ENCODE results near the gene MUC5B. TPM values are rescaled to one million over a fixed set of nuclear protein-coding genes. Genes with fewer than 3 reads are reported as not detected.

MUC5B gene
- total RNA-seq, 1 experiment from 2014 or later = 2.1 TPM

- no peak overlapping the region for H3K4me2 ChIP-seq
- H3K4me1 ChIP-seq (replicated peaks; ENCODE audit: insufficient read depth) = peaks cover 32% of the 10 kb centered on the region
- H4K20me1 ChIP-seq (ENCODE audit: insufficient read depth) = no peaks in the 10 kb centered on the region
- H3K27me3 ChIP-seq (ENCODE audit: insufficient read depth, low read depth) = no peaks in the 10 kb centered on the region
- H3F3A ChIP-seq (ENCODE audit: insufficient read depth, low read depth) = peaks cover 4% of the 10 kb centered on the region
- ChIA-PET CTCF (interaction anchor here (0.6 kb wide), 1 partner anchor 10 kb away, joined by 7 read pairs; no protein-coding TSS in a partner anchor), POLR2A (ENCODE audit: unreplicated experiment) (no interaction called here)
- H3K36me3 ChIP-seq (ENCODE audit: low read depth) = no peaks in the 10 kb centered on the region
- no peak overlapping the region for H2AFZ ChIP-seq
- no peak overlapping the region for H3K4me3 ChIP-seq
- intact Hi-C loops (cut with micrococcal nuclease; ENCODE audit: unreplicated experiment) = loop anchor here (10.0 kb wide), 1 partner anchor 93 kb away; no protein-coding TSS in a partner anchor
- no TSS peak for BruUV-seq (replicated peaks)
- TF ChIP-seq EZH2 (IDR thresholded peaks at IDR 0.05; ENCODE audit: low read depth) (no peak), CTCF (conservative IDR thresholded peaks at IDR 0.05) (no peak)
- no peak for DNase-seq
- H3K27ac ChIP-seq = no peak overlapping the region
- H3K9me3 ChIP-seq (ENCODE audit: insufficient read depth, low read depth) = 0 out of 2 replicates have a peak, but pooled peaks cover 4% of the 10 kb centered on the region
- H3K79me2 ChIP-seq (ENCODE audit: low read depth) = no peaks in the 10 kb centered on the region
- H3K9me2 ChIP-seq (ENCODE audit: insufficient read depth) = no peaks in the 10 kb centered on the region
Observed at GRCh38 chr11:1207401-1208143, 15.3 kb upstream of the MUC5B start.

GRCh38 chr11:1208144-1208393, 14.8 kb upstream of the MUC5B start:
- H3K4me1 ChIP-seq (replicated peaks; ENCODE audit: insufficient read depth) = peaks cover 27% of the 10 kb centered on the region
- H3K27me3 ChIP-seq (ENCODE audit: insufficient read depth, low read depth) = no peaks in the 10 kb centered on the region
- 0 out of 2 replicates have a peak, but pooled peaks cover 4% of the 10 kb centered on the region for H3K9me3 ChIP-seq (ENCODE audit: insufficient read depth, low read depth)
- H3K36me3 ChIP-seq (ENCODE audit: low read depth) = no peaks in the 10 kb centered on the region
- TF ChIP-seq EZH2 (IDR thresholded peaks at IDR 0.05; ENCODE audit: low read depth) (no peak), CTCF (conservative IDR thresholded peaks at IDR 0.05) (no peak)
- no peaks in the 10 kb centered on the region for H3K9me2 ChIP-seq (ENCODE audit: insufficient read depth)
- no peaks in the 10 kb centered on the region for H3K79me2 ChIP-seq (ENCODE audit: low read depth)
- intact Hi-C loops (cut with micrococcal nuclease; ENCODE audit: unreplicated experiment) = loop anchor here (10.0 kb wide), 1 partner anchor 93 kb away; no protein-coding TSS in a partner anchor
- no peak overlapping the region for H3K27ac ChIP-seq
- no peak for DNase-seq
- peaks cover 4% of the 10 kb centered on the region for H3F3A ChIP-seq (ENCODE audit: insufficient read depth, low read depth)
- no peak overlapping the region for H3K4me2 ChIP-seq
- ChIA-PET POLR2A (ENCODE audit: unreplicated experiment) (no interaction called here), CTCF (no interaction called here)
- no TSS peak for BruUV-seq (replicated peaks)
- H4K20me1 ChIP-seq (ENCODE audit: insufficient read depth) = no peaks in the 10 kb centered on the region
- H2AFZ ChIP-seq = no peak overlapping the region
- H3K4me3 ChIP-seq = no peak overlapping the region

GRCh38 chr11:1208394-1209261, 14.2 kb upstream of the MUC5B start:
- Histone ChIP-seq H4K20me1 (ENCODE audit: insufficient read depth) (no peaks in the 10 kb centered on the region), H3K4me2 (no peak overlapping the region), H3K79me2 (ENCODE audit: low read depth) (no peaks in the 10 kb centered on the region), H3K9me3 (ENCODE audit: insufficient read depth, low read depth) (0 out of 2 replicates have a peak, but pooled peaks cover 4% of the 10 kb centered on the region), H3K9me2 (ENCODE audit: insufficient read depth) (no peaks in the 10 kb centered on the region), H3K27me3 (ENCODE audit: insufficient read depth, low read depth) (no peaks in the 10 kb centered on the region), H3K27ac (no peak overlapping the region), H3K4me3 (no peak overlapping the region), H3K36me3 (ENCODE audit: low read depth) (no peaks in the 10 kb centered on the region), H2AFZ (no peak overlapping the region), H3F3A (ENCODE audit: insufficient read depth, low read depth) (no peaks in the 10 kb centered on the region), H3K4me1 (replicated peaks; ENCODE audit: insufficient read depth) (peaks cover 22% of the 10 kb centered on the region)
- POLR2A ChIA-PET (ENCODE audit: unreplicated experiment) = no interaction called here
- BruUV-seq (replicated peaks) = no TSS peak
- CTCF ChIA-PET = no interaction called here
- intact Hi-C loops (cut with micrococcal nuclease; ENCODE audit: unreplicated experiment) = loop anchor here (10.0 kb wide), 1 partner anchor 94 kb away; no protein-coding TSS in a partner anchor
- no peak for TF ChIP-seq CTCF (conservative IDR thresholded peaks at IDR 0.05)
- TF ChIP-seq EZH2 (IDR thresholded peaks at IDR 0.05; ENCODE audit: low read depth) = no peak
- no peak for DNase-seq

Data from PC-9 (cell line).